PC-3 (cell line): ENCODE measurements around the gene TMEM51. TPM values are rescaled to one million over a fixed set of nuclear protein-coding genes. Genes with fewer than 3 reads are reported as not detected.

ENCODE experiments used
- ATAC-seq: fragments of 200-7000 bp; cut with Tn5 transposase; 2 replicates; pipeline ENCODE4 v1.9.1; 2020; ENCODE audit warnings: mild to moderate bottlenecking, moderate library complexity
- Bru-seq: library from RNA; stranded (reverse); fragments of 400-500 nt; gene quantifications from one replicate; lab custom pipeline; 2021; lab: Mats Ljungman, UMichigan
- BruChase-seq, 2 experiments: library from RNA; stranded (reverse); fragments of 400-500 nt; gene quantifications; one replicate each; lab custom pipeline; 2021; lab: Mats Ljungman, UMichigan
- BruUV-seq: library from RNA; stranded (reverse); fragments of 400-500 nt; replicated peaks from 2 replicates; lab custom pipeline; 2021; lab: Mats Ljungman, UMichigan
- CTCF ChIA-PET: fragments of 300-600 bp; sonication (Branson Sonifier 250); formaldehyde crosslinking; loops from one replicate; lab custom pipeline; 2022; ENCODE audit warnings: antibody characterized with exemption; lab: Charles Lee
- POLR2A ChIA-PET: fragments of 300-600 bp; sonication (Branson Sonifier 250); formaldehyde crosslinking; loops from one replicate; lab custom pipeline; 2022; ENCODE audit warnings: antibody characterized with exemption; ENCODE audit not compliant: unreplicated experiment; lab: Charles Lee
- DNase-seq: peaks from one replicate; pipeline ENCODE4 v3.0.0-alpha.2; 2015
- H2AFZ ChIP-seq: fragments of 300-600 bp; sonication (generic); 2 replicates; pipeline ENCODE4 v1.6.0; 2016; ENCODE audit warnings: antibody characterized with exemption, low read length
- H3F3A ChIP-seq: fragments of 300-600 bp; sonication (generic); one replicate; pipeline ENCODE4 v1.6.0; 2017; ENCODE audit warnings: antibody characterized with exemption, low read length, control low read depth, mild to moderate bottlenecking; ENCODE audit not compliant: unreplicated experiment
- H3K27ac ChIP-seq: fragments of 300-600 bp; sonication (generic); 2 replicates; pipeline ENCODE4 v1.5.1; 2016; ENCODE audit warnings: mild to moderate bottlenecking, low read length
- H3K27me3 ChIP-seq: fragments of 300-600 bp; sonication (generic); 2 replicates; pipeline ENCODE4 v1.6.1; 2016; ENCODE audit warnings: low read length, mixed read lengths
- H3K36me3 ChIP-seq: fragments of 300-600 bp; sonication (generic); 2 replicates; pipeline ENCODE4 v1.6.1; 2016; ENCODE audit warnings: low read depth, mixed run types, low read length, mixed read lengths
- H3K4me1 ChIP-seq: fragments of 300-600 bp; sonication (generic); 2 replicates; pipeline ENCODE4 v1.5.1; 2016; ENCODE audit warnings: low read length; ENCODE audit not compliant: insufficient read depth
- H3K4me2 ChIP-seq: fragments of 300-600 bp; sonication (generic); 2 replicates; pipeline ENCODE4 v1.6.0; 2016; ENCODE audit warnings: low read length
- H3K4me3 ChIP-seq: fragments of 300-600 bp; sonication (generic); 2 replicates; pipeline ENCODE4 v1.5.1; 2016; ENCODE audit warnings: mild to moderate bottlenecking, low read length, mixed read lengths
- H3K79me2 ChIP-seq: fragments of 300-600 bp; sonication (generic); 2 replicates; pipeline ENCODE4 v1.6.1; 2017; ENCODE audit warnings: low read length, mixed read lengths
- H3K9ac ChIP-seq: fragments of 300-600 bp; sonication (generic); 2 replicates; pipeline ENCODE4 v1.6.0; 2016; ENCODE audit warnings: mild to moderate bottlenecking, low read length
- H3K9me2 ChIP-seq: fragments of 300-600 bp; sonication (generic); replicated peaks from 2 replicates; pipeline ENCODE4 v1.6.1; 2016; ENCODE audit warnings: mixed run types, low read length, mixed read lengths
- H3K9me3 ChIP-seq: fragments of 300-600 bp; sonication (generic); 2 replicates; pipeline ENCODE4 v1.6.1; 2016; ENCODE audit warnings: low read length, mixed read lengths
- H4K20me1 ChIP-seq: fragments of 300-600 bp; sonication (generic); 2 replicates; pipeline ENCODE4 v1.6.1; 2016; ENCODE audit warnings: low read length, mixed read lengths
- CTCF ChIP-seq: fragments of 300-600 bp; sonication (generic); conservative IDR thresholded peaks from 2 replicates; pipeline ENCODE4 v1.5.1; 2017; ENCODE audit warnings: antibody characterized with exemption, low read depth, mild to moderate bottlenecking, low read length
- EZH2 ChIP-seq: fragments of 300-600 bp; sonication (generic); IDR thresholded peaks from one replicate; pipeline ENCODE4 v1.6.1; 2017; ENCODE audit warnings: antibody characterized with exemption, mild to moderate bottlenecking, low read length; ENCODE audit not compliant: unreplicated experiment
- EZH2phosphoT487 ChIP-seq: fragments of 300-600 bp; sonication (generic); IDR thresholded peaks from 2 replicates; pipeline ENCODE4 v1.6.1; 2018; ENCODE audit warnings: mild to moderate bottlenecking, antibody characterized with exemption, low read length, borderline replicate concordance
- intact Hi-C: fragments of 100-400 bp; cut with micrococcal nuclease; formaldehyde crosslinking; loops from 2 replicates; pipeline ENCODE4 v1.9.0; 2023
- long read RNA-seq: library from polyadenylated mRNA; unstranded; transcript quantifications from one replicate; pipeline ENCODE4 v2.0.0, GENCODE V29; 2021; ENCODE audit not compliant: unreplicated experiment
- total RNA-seq: library from RNA; depleted of rRNA; stranded (reverse); fragments of >200 nt; gene quantifications from 2 replicates; pipeline ENCODE4 v1.2.3, GENCODE V29; 2014; rRNA removed

Gene TMEM51
- 12.6 and 20.8 TPM in 2 replicates for total RNA-seq
- percentile 62 among the genes with signal in this experiment for Bru-seq, nascent RNA
- percentile 53 among the genes with signal in this experiment for BruChase-seq, experiment 1, labeled RNA remaining after a 6-hour chase
- percentile 57 among the genes with signal in this experiment for BruChase-seq, experiment 2, labeled RNA remaining after a 2-hour chase
- long read RNA-seq, transcript TMEM51-203 (3 exons, 1,842 nt), result major isoform, 9 of 19 reads
- long read RNA-seq, partial matches to known transcripts, result 1 of 19 reads
- long read RNA-seq, other reads (novel, unspliced or antisense), result 7 of 19 reads

GRCh38 chr1:15153184-15153841 lies at the start of gene TMEM51:
TSS of gene TMEM51 (plus strand) at chr1:15153747. CDS start at chr1:15215088, 61,341 bp downstream.
- ATAC-seq (peak; percentile 68), DNase-seq (peak; percentile 77)
- H3K4me3 ChIP-seq, result peak within 1 kb of the TSS; percentile 76
- peak within 1 kb of the TSS; percentile 79 for H2AFZ ChIP-seq
- no peaks in the 10 kb centered on the region for H4K20me1 ChIP-seq
- ChIA-PET POLR2A (interaction anchor here (0.7 kb wide), 1 partner anchor 25 kb away, joined by 4 read pairs; no protein-coding TSS in a partner anchor), CTCF (interaction anchor here (0.5 to 1.8 kb wide), 6 partner anchors 15 to 121 kb away, joined by 3 to 6 read pairs (median 3); no protein-coding TSS in a partner anchor)
- peak within 1 kb of the TSS; percentile 88 for H3K4me2 ChIP-seq
- no peaks in the 10 kb centered on the region for H3K9me2 ChIP-seq
- peaks cover 46% of the 10 kb centered on the region for H3K79me2 ChIP-seq
- H3K4me1 ChIP-seq, result peaks cover 22% of the 10 kb centered on the region
- H3K36me3 ChIP-seq, result no peaks in the 10 kb centered on the region
- no peaks in the 10 kb centered on the region for H3K27me3 ChIP-seq
- TF ChIP-seq EZH2phosphoT487, result no peak
- TF ChIP-seq CTCF, result no peak
- no peak for TF ChIP-seq EZH2
- TSS peak; percentile 68 for BruUV-seq
- peak within 1 kb of the TSS; percentile 67 for H3K27ac ChIP-seq
- intact Hi-C loops, result loop anchor here (2.0 kb wide), 2 partner anchors 25 kb away; no protein-coding TSS in a partner anchor
- H3F3A ChIP-seq, result no peaks in the 10 kb centered on the region
- no peaks in the 10 kb centered on the region for H3K9me3 ChIP-seq
- peak within 1 kb of the TSS; percentile 79 for H3K9ac ChIP-seq

GRCh38 chr1:15103906-15104305 lies 49.6 kb upstream of the TMEM51 start:
- no peaks in the 10 kb centered on the region for H3F3A ChIP-seq
- no peak overlapping the region for H2AFZ ChIP-seq
- CTCF ChIA-PET, result no interaction called here
- DNase-seq (no peak), ATAC-seq (no peak)
- H3K9ac ChIP-seq, result no peak overlapping the region
- H3K79me2 ChIP-seq, result no peaks in the 10 kb centered on the region
- H3K9me3 ChIP-seq, result peaks cover 4% of the 10 kb centered on the region; the same call in 1 of the 2 replicates
- no peak overlapping the region for H3K4me2 ChIP-seq
- no peaks in the 10 kb centered on the region for H3K27me3 ChIP-seq
- no peaks in the 10 kb centered on the region for H3K9me2 ChIP-seq
- intact Hi-C loops, result loop anchor here (10.0 kb wide), 1 partner anchor 1139 kb away; no protein-coding TSS in a partner anchor
- H3K27ac ChIP-seq, result no peak overlapping the region
- H4K20me1 ChIP-seq, result no peaks in the 10 kb centered on the region
- POLR2A ChIA-PET, result no interaction called here
- H3K4me3 ChIP-seq, result no peak overlapping the region
- no peaks in the 10 kb centered on the region for H3K36me3 ChIP-seq
- TF ChIP-seq CTCF, result no peak
- TF ChIP-seq EZH2, result no peak
- no peak for TF ChIP-seq EZH2phosphoT487
- H3K4me1 ChIP-seq, result no peaks in the 10 kb centered on the region
- BruUV-seq, result no TSS peak
